Gastrocnemius medialis (tissue), 4 donors: ENCODE measurements around the gene CCSER1. TPM values are rescaled to one million over a fixed set of nuclear protein-coding genes. Genes with fewer than 3 reads are reported as not detected.
"Not testable (repeated sequence)": the region's sequence is repeated elsewhere in the genome, so short reads cannot be mapped to it uniquely, and the experiment has no call there.

ENCODE experiments used
- ATAC-seq, 2 donors: fragments of 150-250 bp; one replicate each; pipeline ENCODE4 v1.9.1; 2016
- DNase-seq, 2 donors: peaks; one replicate each; pipeline ENCODE4 v3.0.0-alpha.2; 2019
- H3K27ac ChIP-seq, 4 donors: fragments of 200-600 bp; sonication (generic); 1 replicate in 1 of 4; 2 replicates in 3 of 4; pipeline ENCODE4 v1.5.1; 2016 to 2018; ENCODE audit warnings: mild to moderate bottlenecking in 2 of 4, moderate library complexity in 1 of 4
- H3K27me3 ChIP-seq, 3 donors: fragments of 200-600 bp; sonication (generic) in 2 of 3; 1 replicate in 1 of 3; 2 replicates in 2 of 3; pipeline versions ENCODE4 v1.5.1 to v1.6.0; 2016 to 2019; ENCODE audit warnings: mild to moderate bottlenecking in 1 of 3, moderate library complexity in 1 of 3
- H3K36me3 ChIP-seq, 2 donors: fragments of 200-600 bp; sonication (generic) in 1 of 2; one replicate each; pipeline ENCODE4 v1.5.1; 2017 to 2018
- H3K4me1 ChIP-seq, 2 donors: fragments of 200-600 bp; sonication (generic) in 1 of 2; one replicate each; pipeline ENCODE4 v1.5.1; 2016 to 2017; ENCODE audit warnings: mild to moderate bottlenecking in 2 of 2
- H3K4me3 ChIP-seq, 4 donors: fragments of 200-600 bp; sonication (generic) in 3 of 4; 1 replicate in 1 of 4; 2 replicates in 3 of 4; pipeline ENCODE4 v1.5.1; 2016 to 2019; ENCODE audit warnings: mild to moderate bottlenecking in 2 of 4
- H3K9me3 ChIP-seq, 3 donors: fragments of 200-600 bp; sonication (generic) in 2 of 3; 1 replicate in 1 of 3; 2 replicates in 2 of 3; pipeline ENCODE4 v1.5.1; 2016 to 2019
- POLR2A ChIP-seq, 2 donors: fragments of 450-650 bp; IDR thresholded peaks; one replicate each; pipeline ENCODE4 v1.6.1; 2017; ENCODE audit warnings: antibody characterized with exemption in 2 of 2, mild to moderate bottlenecking in 2 of 2, moderate library complexity in 2 of 2
- in situ Hi-C, 4 donors: fragments of 200-750 bp; cut with MboI; loops; one replicate each; pipeline versions ENCODE4 v1.15.0 to v1.8.0; 2017; ENCODE audit warnings: low sequenced_read_pairs in 4 of 4
- intact Hi-C: fragments of 100-400 bp; cut with DNase I; formaldehyde crosslinking; loops from one replicate; pipeline ENCODE4 v1.15.1; 2023; ENCODE audit warnings: low total_unique reads
- total RNA-seq, 4 donors: library from RNA; depleted of rRNA; stranded (reverse); fragments of >200 nt; gene quantifications; one replicate each; pipeline versions ENCODE4 v1.1.0 to v1.2.3, GENCODE V29; 2016
- TF ChIP-seq, protein P1 (sequence below), 5 experiments: fragments of 450-650 bp in 3 of 5; fragments of 200-600 bp in 2 of 5; sonication (generic) in 2 of 5; IDR thresholded peaks in 4 of 5; conservative IDR thresholded peaks in 1 of 5; 1 replicate in 4 of 5; 2 replicates in 1 of 5; pipeline ENCODE4 v1.5.1; 2016 to 2019; ENCODE audit warnings: antibody characterized with exemption in 5 of 5, mild to moderate bottlenecking in 3 of 5, moderate library complexity in 3 of 5

The CCSER1 gene
- total RNA-seq, 4 donors from 2014 or later, result 0.39 to 0.83 (median 0.63) TPM

- Histone ChIP-seq H3K9me3 (no peaks in the 10 kb centered on the region), H3K4me3 (no peak overlapping the region), H3K36me3 (no peaks in the 10 kb centered on the region), H3K27ac (no peak overlapping the region), H3K27me3 (no peaks in the 10 kb centered on the region), H3K4me1 (no peaks in the 10 kb centered on the region)
- intact Hi-C loops, result no loop called here
- no peak for DNase-seq
- in situ Hi-C loops, result no loop called here
- no peak for ATAC-seq
- TF ChIP-seq, protein P1, sequence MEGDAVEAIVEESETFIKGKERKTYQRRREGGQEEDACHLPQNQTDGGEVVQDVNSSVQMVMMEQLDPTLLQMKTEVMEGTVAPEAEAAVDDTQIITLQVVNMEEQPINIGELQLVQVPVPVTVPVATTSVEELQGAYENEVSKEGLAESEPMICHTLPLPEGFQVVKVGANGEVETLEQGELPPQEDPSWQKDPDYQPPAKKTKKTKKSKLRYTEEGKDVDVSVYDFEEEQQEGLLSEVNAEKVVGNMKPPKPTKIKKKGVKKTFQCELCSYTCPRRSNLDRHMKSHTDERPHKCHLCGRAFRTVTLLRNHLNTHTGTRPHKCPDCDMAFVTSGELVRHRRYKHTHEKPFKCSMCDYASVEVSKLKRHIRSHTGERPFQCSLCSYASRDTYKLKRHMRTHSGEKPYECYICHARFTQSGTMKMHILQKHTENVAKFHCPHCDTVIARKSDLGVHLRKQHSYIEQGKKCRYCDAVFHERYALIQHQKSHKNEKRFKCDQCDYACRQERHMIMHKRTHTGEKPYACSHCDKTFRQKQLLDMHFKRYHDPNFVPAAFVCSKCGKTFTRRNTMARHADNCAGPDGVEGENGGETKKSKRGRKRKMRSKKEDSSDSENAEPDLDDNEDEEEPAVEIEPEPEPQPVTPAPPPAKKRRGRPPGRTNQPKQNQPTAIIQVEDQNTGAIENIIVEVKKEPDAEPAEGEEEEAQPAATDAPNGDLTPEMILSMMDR (IDR thresholded peaks at IDR 0.05 in 4 of 5, conservative IDR thresholded peaks at IDR 0.05 in 1 of 5), result no peak
- no peak for TF ChIP-seq POLR2A (IDR thresholded peaks at IDR 0.05)
Measured at GRCh38 chr4:91087743-91088142, 960.5 kb downstream of the CCSER1 start.

DNA sequence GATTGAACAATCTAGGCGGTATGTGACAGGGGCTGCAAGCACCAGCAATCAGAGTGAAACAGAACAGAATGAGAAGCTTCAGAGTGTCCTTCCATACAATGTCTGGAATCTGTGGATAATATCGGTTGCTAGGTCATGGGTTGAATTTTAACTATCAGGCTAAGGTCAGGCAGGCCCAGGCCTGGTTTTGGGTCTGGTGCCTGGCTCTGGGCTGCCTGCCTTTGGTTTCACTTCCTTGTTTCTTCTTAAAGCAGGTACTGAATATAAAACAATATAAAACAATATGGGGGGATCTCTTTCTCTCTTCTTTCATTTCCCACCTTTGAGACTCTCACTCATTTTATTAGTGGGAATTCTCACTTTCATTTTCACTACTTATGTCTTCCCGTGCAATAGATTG is 962.0 kb downstream of the CCSER1 start:
- Histone ChIP-seq H3K27ac (no peak overlapping the region), H3K4me1 (no peaks in the 10 kb centered on the region), H3K9me3 (no peaks in the 10 kb centered on the region), H3K36me3 (no peaks in the 10 kb centered on the region), H3K27me3 (no peaks in the 10 kb centered on the region), H3K4me3 (no peak overlapping the region)
- in situ Hi-C loops (no loop called here), intact Hi-C loops (no loop called here)
- no peak for TF ChIP-seq POLR2A (IDR thresholded peaks at IDR 0.05)
- TF ChIP-seq, protein P1 (IDR thresholded peaks at IDR 0.05 in 4 of 5, conservative IDR thresholded peaks at IDR 0.05 in 1 of 5), result no peak
- ATAC-seq, result no peak
- no peak for DNase-seq

- in situ Hi-C loops, result no loop called here
- TF ChIP-seq, protein P1 (IDR thresholded peaks at IDR 0.05 in 4 of 5, conservative IDR thresholded peaks at IDR 0.05 in 1 of 5), result no peak
Measured at GRCh38 chr4:91092398-91092980, 965.3 kb downstream of the CCSER1 start.

GRCh38 chr4:91094220-91094619 is 967.0 kb downstream of the CCSER1 start:
- H3K27ac ChIP-seq, H3K4me1 ChIP-seq, intact Hi-C loops, H3K27me3 ChIP-seq, H3K4me3 ChIP-seq, ATAC-seq, H3K9me3 ChIP-seq, in situ Hi-C loops, DNase-seq, H3K36me3 ChIP-seq: not testable (repeated sequence)

More at GRCh38 chr4:91092398-91092980, 965.3 kb downstream of the CCSER1 start:
- no peak for DNase-seq
- H3K27me3 ChIP-seq, result no peaks in the 10 kb centered on the region
- ATAC-seq, result no peak
- H3K36me3 ChIP-seq, result no peaks in the 10 kb centered on the region
- H3K9me3 ChIP-seq, result no peaks in the 10 kb centered on the region
- no peak overlapping the region for H3K27ac ChIP-seq
- no peaks in the 10 kb centered on the region for H3K4me1 ChIP-seq
- H3K4me3 ChIP-seq, result no peak overlapping the region
- intact Hi-C loops, result no loop called here

- ATAC-seq (no peak), DNase-seq (no peak)
- in situ Hi-C loops (no loop called here), intact Hi-C loops (no loop called here)
- no peak overlapping the region for H3K27ac ChIP-seq
- no peaks in the 10 kb centered on the region for H3K9me3 ChIP-seq
- no peak overlapping the region for H3K4me3 ChIP-seq
- H3K27me3 ChIP-seq, result no peaks in the 10 kb centered on the region
- no peak for TF ChIP-seq POLR2A (IDR thresholded peaks at IDR 0.05)
- TF ChIP-seq, protein P1 (IDR thresholded peaks at IDR 0.05 in 4 of 5, conservative IDR thresholded peaks at IDR 0.05 in 1 of 5), result no peak
- H3K4me1 ChIP-seq, result no peaks in the 10 kb centered on the region
- no peaks in the 10 kb centered on the region for H3K36me3 ChIP-seq
Measured at GRCh38 chr4:91099666-91100065, 972.5 kb downstream of the CCSER1 start.
